Activated T-cell treated with anti-CD3 and anti-CD28 coated beads, Interleukin-2, amount 50 U/mL, for 72 hours (primary cell): Measurements from ENCODE around the gene KIF5B. TPM values are rescaled to one million over a fixed set of nuclear protein-coding genes. Genes with fewer than 3 reads are reported as not detected.
"Not testable (repeated sequence)": the region's sequence is repeated elsewhere in the genome, so short reads cannot be mapped to it uniquely, and the experiment has no call there.

ENCODE experiments used
- ATAC-seq, 2 donors: fragments of 150-1000 bp; cut with Tn5 transposase; replicated peaks in 1 of 2; 2 replicates each; pipeline ENCODE4 v1.10.0; 2021; ENCODE audit warnings: moderate library complexity in 2 of 2, mild to moderate bottlenecking in 1 of 2
- DNase-seq, 2 donors: peaks; one replicate each; pipeline ENCODE4 v3.0.0; 2021 to 2022; ENCODE audit warnings: mixed read lengths in 1 of 2
- H3K27ac Mint-ChIP-seq: one replicate; pipeline ENCODE4 v1.8.0; 2022; ENCODE audit warnings: mild to moderate bottlenecking, moderate library complexity, mixed read lengths
- H3K27me3 Mint-ChIP-seq: one replicate; pipeline ENCODE4 v1.8.0; 2022; ENCODE audit warnings: low read depth, mixed read lengths
- H3K36me3 Mint-ChIP-seq, 2 donors: one replicate each; pipeline ENCODE4 v1.8.0; 2022; ENCODE audit warnings: mixed read lengths in 2 of 2, mild to moderate bottlenecking in 1 of 2; ENCODE audit not compliant: insufficient read depth in 2 of 2
- H3K4me1 Mint-ChIP-seq: one replicate; pipeline ENCODE4 v1.8.0; 2022; ENCODE audit warnings: low read depth, mixed read lengths
- H3K4me3 Mint-ChIP-seq, 2 donors: one replicate each; pipeline ENCODE4 v1.8.0; 2022; ENCODE audit warnings: mild to moderate bottlenecking in 2 of 2, mixed read lengths in 2 of 2, moderate library complexity in 2 of 2
- H3K9me3 Mint-ChIP-seq, 2 donors: one replicate each; pipeline ENCODE4 v1.8.0; 2022; ENCODE audit warnings: mixed read lengths in 2 of 2
- total RNA-seq, 2 donors: library from RNA; stranded (reverse); gene quantifications; one replicate each; pipeline ENCODE4 v1.2.3, GENCODE V29; 2022

The KIF5B gene
- total RNA-seq, 2 donors from 2014 or later: 68.7 to 74.4 TPM

DNA sequence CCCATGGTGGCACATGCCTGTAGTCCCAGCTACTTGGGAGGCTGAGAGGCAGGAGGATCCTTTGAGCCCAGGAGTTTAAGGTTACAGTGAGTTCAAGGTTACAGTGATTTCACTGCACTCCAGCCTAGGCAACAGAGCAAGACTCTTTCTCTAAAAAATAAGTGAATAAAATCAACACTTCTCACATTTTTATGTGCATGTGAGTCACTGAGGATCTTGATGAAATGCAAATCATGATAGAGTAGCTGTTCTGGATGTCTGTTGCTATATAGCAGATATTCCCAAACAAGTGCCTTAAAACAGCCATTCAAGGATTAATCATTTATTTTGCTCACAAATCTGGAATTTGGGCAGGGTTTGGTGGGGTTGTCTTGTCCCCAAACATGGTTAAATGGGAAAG lies 65.3 kb downstream of the KIF5B start:
- H3K36me3 Mint-ChIP-seq: no peaks in the 10 kb centered on the region
- H3K9me3 Mint-ChIP-seq: no peaks in the 10 kb centered on the region
- H3K4me3 Mint-ChIP-seq: no peak overlapping the region
- no peaks in the 10 kb centered on the region for H3K4me1 Mint-ChIP-seq
- H3K27me3 Mint-ChIP-seq: no peaks in the 10 kb centered on the region
- DNase-seq: no peak
- no peak for ATAC-seq
- no peak overlapping the region for H3K27ac Mint-ChIP-seq

DNA sequence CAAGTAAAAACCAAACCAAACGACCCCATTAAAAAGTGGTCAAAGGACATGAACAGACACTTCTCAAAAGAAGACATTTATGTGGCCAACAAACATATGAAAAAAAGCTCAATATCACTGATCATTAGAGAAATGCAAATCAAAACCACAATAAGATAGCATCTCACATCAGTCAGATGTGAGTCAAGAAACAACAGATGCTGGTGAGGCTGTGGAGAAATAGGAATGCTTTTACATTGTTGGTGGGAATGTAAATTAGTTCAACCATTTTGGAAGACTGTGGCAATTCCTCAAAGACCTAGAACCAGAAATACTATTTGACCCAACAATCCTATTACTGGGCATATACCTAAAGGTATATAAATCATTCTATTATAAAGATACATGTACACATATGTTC lies 68.4 kb downstream of the KIF5B start:
- H3K27ac Mint-ChIP-seq, ATAC-seq, H3K9me3 Mint-ChIP-seq, H3K4me3 Mint-ChIP-seq, H3K36me3 Mint-ChIP-seq, DNase-seq, H3K4me1 Mint-ChIP-seq, H3K27me3 Mint-ChIP-seq: not testable (repeated sequence)

DNA sequence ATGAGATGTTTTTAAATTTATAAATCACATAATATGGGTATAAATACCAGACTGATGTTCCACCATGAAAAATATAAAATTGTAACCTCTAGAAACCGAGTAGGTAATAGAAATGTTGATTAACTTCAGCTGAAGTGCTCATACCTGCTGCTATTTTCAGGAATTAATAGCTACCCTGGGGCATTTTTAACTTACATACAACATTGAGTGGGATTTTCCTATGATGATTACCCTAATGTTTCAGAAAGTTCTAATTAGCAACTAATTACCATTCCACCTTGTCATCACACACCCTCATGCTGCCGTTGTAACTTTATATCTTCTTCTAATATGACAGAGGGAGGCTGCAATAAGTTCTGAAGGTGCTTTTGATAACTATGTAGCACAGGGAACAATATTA lies 74.1 kb downstream of the KIF5B start:
- H3K4me1 Mint-ChIP-seq: peaks cover 10% of the 10 kb centered on the region
- H3K9me3 Mint-ChIP-seq: peaks cover 0 to 2% of the 10 kb centered on the region in 2 donors
- ATAC-seq: no peak
- no peak for DNase-seq
- no peak overlapping the region for H3K4me3 Mint-ChIP-seq
- H3K27me3 Mint-ChIP-seq: no peaks in the 10 kb centered on the region
- H3K27ac Mint-ChIP-seq: no peak overlapping the region
- H3K36me3 Mint-ChIP-seq: peaks cover 0 to 2% of the 10 kb centered on the region in 2 donors

DNA sequence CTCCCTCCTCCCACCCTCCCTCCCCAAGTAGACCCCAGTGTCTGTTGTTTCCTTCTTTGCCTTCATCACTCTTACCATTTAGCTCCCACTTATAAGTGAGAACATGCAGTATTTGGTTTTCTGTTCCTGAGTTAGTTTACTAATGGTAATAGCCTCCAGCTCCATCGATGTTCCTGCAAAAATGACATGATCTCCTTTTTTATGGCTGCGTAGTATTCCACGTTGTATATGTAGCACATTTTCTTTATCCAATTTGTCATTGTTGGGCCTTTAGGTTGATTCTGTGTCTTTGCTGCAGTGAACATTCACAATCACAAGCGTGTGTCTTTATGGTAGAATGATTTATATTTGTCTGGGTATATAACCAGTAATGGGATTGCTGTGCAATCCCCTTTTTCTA lies 75.8 kb downstream of the KIF5B start:
- Mint-ChIP-seq H3K9me3 (peaks cover 0 to 2% of the 10 kb centered on the region in 2 donors), H3K27ac (no peak overlapping the region), H3K27me3 (no peaks in the 10 kb centered on the region), H3K4me3 (no peak overlapping the region), H3K36me3 (peaks cover 0 to 2% of the 10 kb centered on the region in 2 donors), H3K4me1 (peaks cover 16% of the 10 kb centered on the region)
- no peak for DNase-seq
- no peak for ATAC-seq

DNA sequence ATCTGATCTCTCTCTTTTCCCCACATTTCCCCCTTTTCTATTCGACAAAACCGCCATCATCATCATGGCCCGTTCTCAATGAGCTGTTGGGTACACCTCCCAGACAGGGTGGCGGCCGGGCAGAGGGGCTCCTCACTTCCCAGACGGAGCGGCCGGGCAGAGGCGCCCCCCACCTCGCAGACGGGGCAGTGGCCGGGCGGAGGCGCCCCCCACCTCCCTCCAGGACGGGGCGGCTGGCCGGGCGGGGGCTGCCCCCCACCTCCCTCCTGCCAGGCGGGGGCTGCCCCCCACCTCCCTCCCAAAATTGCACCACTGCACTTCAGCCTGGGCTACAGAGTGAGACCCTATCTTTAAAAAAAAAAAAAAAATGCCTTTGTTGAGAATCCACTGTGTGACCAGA lies 77.2 kb downstream of the KIF5B start:
- H3K27ac Mint-ChIP-seq, H3K27me3 Mint-ChIP-seq, H3K4me3 Mint-ChIP-seq, ATAC-seq, H3K36me3 Mint-ChIP-seq, DNase-seq, H3K9me3 Mint-ChIP-seq: not testable (repeated sequence)
- peaks cover 24% of the 10 kb centered on the region for H3K4me1 Mint-ChIP-seq

DNA sequence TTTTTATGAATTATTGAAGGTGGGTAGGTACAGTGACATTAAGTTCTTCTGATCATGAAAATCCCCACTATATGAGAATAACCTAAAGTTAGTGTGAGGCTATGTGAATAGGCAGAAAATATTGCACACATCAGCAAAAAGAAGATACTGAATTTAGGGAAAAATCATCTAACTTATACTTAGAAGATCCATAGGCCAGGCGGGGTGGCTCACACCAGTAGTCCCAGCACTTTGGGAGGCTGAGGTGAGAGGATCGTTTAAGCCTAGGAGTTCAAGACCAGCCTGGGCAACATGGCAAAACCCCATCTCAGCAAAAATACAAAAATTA lies 78.1 kb downstream of the KIF5B start:
- Mint-ChIP-seq H3K36me3 (peaks cover 0 to 2% of the 10 kb centered on the region in 2 donors), H3K4me1 (peaks cover 24% of the 10 kb centered on the region), H3K4me3 (no peak overlapping the region), H3K9me3 (peaks cover 0 to 2% of the 10 kb centered on the region in 2 donors), H3K27ac (no peak overlapping the region), H3K27me3 (no peaks in the 10 kb centered on the region)
- ATAC-seq: no peak
- no peak for DNase-seq

DNA sequence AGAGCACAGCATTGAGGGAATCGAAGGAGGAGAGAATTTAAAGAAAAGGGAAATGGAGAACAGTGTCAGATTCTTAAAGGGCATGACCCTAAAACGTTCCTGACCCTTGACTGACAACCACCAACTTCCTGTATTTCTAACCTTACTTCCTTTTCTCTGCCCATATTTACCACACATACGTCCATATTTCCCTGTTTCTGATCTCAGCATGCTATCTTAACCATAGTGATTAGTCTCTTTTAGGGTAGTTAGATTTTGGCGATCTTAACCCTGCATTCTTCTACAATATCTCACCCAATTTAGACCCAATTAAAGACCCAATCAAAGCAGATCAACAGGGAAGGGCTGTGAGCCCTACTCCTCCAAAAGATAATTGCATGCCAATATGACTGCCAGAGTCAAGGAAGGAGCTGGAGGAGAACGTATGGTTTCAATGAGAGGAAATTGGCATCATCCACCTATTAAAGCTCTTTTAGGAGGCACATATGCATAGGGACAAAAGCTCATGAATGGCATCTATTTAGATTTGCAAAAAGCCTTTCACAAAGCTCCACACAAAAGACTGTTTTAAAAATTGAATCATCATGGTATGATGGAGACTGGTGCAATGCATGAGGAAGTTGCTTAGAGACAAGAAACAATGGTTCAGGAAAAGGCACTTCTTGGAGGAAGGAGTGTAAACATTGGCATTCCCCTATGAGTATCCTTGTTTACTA lies 78.6 kb downstream of the KIF5B start:
- Mint-ChIP-seq H3K9me3 (peaks cover 0 to 2% of the 10 kb centered on the region in 2 donors), H3K36me3 (peaks cover 0 to 2% of the 10 kb centered on the region in 2 donors), H3K4me1 (peaks cover 24% of the 10 kb centered on the region), H3K27me3 (no peaks in the 10 kb centered on the region), H3K4me3 (peak overlapping the region; percentile 15 to 51), H3K27ac (peak overlapping the region; percentile 43)
- DNase-seq (no peak), ATAC-seq (no peak)

DNA sequence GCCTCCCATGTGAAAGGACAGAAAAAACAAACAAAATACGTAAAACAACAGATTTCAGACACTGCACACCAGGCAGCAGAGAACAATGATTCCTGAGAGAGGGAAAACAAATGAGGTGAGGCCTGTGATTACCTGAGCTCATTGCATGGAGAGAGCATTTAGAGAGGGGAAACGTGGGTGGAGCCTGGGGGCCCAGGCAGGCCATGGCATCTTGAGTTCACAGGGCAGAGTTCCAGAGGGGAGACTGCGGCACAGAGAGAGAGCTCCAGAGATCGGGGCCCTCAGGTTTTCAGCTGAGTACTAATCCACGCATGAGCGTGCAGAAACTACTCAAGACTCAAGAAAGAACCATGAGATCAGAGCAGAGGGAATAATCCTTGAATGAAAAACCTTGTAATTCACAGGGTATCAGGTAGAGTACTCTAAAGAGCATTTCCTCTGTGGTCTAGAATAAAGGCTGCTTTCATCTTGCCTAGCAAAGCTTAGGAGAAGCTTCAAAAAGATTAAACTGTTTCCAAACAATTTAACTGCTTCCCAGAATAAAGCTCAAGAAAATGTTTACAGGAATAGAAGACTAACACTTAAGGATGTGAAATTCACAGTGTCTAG lies 81.0 kb downstream of the KIF5B start:
- H3K9me3 Mint-ChIP-seq: no peaks in the 10 kb centered on the region
- peaks cover 24% of the 10 kb centered on the region for H3K4me1 Mint-ChIP-seq
- no peaks in the 10 kb centered on the region for H3K27me3 Mint-ChIP-seq
- no peak overlapping the region for H3K4me3 Mint-ChIP-seq
- DNase-seq (no peak), ATAC-seq (no peak)
- H3K36me3 Mint-ChIP-seq: no peaks in the 10 kb centered on the region
- H3K27ac Mint-ChIP-seq: no peak overlapping the region

DNA sequence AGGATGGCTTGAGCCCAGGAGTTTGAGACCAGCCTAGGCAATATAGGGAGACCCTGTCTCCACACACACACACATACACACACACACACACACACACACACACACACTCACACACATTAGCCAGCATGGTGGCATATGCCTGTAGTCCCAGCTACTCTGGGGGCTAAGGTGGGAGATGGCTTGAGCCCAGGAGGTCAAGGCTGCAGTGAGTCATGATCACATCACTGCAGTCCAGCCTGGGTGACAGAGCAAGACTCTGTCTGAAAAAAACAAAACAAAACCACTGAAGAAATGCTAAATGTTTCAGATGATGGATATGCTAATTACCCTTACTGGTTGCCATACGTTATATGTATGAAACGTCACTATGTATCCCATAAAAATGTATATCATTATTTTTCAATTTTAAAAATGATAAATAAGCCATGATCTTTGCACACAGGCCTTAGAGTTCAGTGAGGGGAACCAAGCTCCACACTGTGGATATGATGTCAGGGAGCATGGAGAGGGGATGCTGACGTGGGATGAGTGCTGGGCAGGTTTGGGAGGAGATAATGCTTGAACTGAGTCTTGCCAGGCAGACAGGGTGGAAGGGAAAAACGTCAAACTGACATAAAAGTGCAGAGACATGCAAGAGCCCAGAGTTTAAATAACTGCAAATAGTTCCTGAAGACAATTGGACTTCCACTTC lies 81.6 kb downstream of the KIF5B start:
- H3K27me3 Mint-ChIP-seq: no peaks in the 10 kb centered on the region
- no peak overlapping the region for H3K27ac Mint-ChIP-seq
- no peak overlapping the region for H3K4me3 Mint-ChIP-seq
- ATAC-seq (no peak), DNase-seq (no peak)
- no peaks in the 10 kb centered on the region for H3K36me3 Mint-ChIP-seq
- H3K9me3 Mint-ChIP-seq: no peaks in the 10 kb centered on the region
- peaks cover 24% of the 10 kb centered on the region for H3K4me1 Mint-ChIP-seq

DNA sequence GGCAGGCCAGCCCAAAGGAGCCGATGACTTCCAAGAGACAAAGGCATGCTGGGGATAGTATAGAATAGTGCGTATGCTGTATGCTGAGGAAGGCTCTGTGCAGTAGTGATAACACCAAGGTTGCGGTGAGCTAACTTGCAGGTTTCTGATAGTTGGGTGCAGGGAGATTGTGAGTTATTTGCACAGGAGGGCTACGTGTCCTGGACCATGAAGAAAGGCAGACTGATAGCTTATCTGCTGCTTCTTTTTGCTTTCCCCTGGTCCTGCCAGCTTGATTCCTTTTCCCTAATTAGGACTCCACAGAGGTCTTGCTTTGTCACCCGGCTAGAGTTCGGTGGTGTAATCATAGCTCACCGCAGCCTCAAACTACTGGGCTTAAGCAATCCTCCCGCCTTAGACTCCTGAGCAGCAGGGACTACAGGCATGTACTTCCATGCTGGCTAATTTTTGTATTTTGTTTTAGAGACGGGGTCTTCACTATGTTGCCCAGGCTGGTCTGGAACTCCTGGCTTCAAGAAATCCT lies 83.6 kb downstream of the KIF5B start:
- H3K4me1 Mint-ChIP-seq: peaks cover 19% of the 10 kb centered on the region
- ATAC-seq: no peak
- H3K27me3 Mint-ChIP-seq: no peaks in the 10 kb centered on the region

DNA sequence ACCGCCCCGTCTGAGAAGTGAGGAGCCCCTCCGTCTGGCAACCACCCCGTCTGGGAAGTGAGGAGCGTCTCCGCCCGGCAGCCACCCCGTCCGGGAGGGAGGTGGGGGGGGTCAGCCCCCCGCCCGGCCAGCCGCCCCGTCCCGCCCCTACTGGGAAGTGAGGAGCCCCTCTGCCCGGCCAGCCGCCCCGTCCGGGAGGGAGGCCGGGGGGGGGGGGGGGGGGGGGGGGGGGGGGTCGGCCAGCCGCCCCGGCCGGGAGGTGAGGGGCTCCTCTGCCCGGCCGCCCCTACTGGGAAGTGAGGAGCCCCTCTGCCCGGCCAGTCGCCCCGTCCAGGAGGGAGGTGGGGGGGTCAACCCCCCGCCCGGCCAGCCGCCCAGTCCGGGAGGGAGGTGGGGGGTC lies 86.4 kb downstream of the KIF5B start:
- H3K36me3 Mint-ChIP-seq, ATAC-seq, H3K4me1 Mint-ChIP-seq, H3K9me3 Mint-ChIP-seq, H3K4me3 Mint-ChIP-seq, H3K27me3 Mint-ChIP-seq, DNase-seq, H3K27ac Mint-ChIP-seq: not testable (repeated sequence)

More for the DNA sequence above, 83.6 kb downstream of the KIF5B start:
- no peak for DNase-seq
- no peak overlapping the region for H3K4me3 Mint-ChIP-seq
- no peaks in the 10 kb centered on the region for H3K36me3 Mint-ChIP-seq
- no peak overlapping the region for H3K27ac Mint-ChIP-seq
- no peaks in the 10 kb centered on the region for H3K9me3 Mint-ChIP-seq

DNA sequence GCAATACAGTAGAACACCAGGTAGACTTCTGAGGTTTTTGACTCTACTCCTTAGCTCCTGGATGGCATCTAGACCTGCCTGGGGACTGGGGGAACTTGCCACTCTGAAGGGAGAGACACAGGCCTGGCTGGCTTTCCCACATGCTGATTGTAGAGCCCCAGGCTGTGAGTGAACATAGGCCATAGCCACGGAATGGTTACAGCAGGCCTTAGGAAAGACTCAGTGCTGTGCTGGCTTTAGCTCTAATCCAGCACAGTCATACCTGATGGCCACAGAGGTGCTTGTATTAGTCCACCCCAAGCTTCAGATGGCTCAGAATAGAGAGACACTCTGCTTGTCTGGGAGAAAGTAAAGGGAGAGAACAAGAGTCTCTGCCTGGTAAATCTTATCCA lies 92.6 kb downstream of the KIF5B start:
- H3K27ac Mint-ChIP-seq: no peak overlapping the region
- no peaks in the 10 kb centered on the region for H3K27me3 Mint-ChIP-seq
- H3K9me3 Mint-ChIP-seq: no peaks in the 10 kb centered on the region
- H3K4me1 Mint-ChIP-seq: peaks cover 27% of the 10 kb centered on the region
- H3K36me3 Mint-ChIP-seq: no peaks in the 10 kb centered on the region
- H3K4me3 Mint-ChIP-seq: no peak overlapping the region
- ATAC-seq (no peak), DNase-seq (no peak)

DNA sequence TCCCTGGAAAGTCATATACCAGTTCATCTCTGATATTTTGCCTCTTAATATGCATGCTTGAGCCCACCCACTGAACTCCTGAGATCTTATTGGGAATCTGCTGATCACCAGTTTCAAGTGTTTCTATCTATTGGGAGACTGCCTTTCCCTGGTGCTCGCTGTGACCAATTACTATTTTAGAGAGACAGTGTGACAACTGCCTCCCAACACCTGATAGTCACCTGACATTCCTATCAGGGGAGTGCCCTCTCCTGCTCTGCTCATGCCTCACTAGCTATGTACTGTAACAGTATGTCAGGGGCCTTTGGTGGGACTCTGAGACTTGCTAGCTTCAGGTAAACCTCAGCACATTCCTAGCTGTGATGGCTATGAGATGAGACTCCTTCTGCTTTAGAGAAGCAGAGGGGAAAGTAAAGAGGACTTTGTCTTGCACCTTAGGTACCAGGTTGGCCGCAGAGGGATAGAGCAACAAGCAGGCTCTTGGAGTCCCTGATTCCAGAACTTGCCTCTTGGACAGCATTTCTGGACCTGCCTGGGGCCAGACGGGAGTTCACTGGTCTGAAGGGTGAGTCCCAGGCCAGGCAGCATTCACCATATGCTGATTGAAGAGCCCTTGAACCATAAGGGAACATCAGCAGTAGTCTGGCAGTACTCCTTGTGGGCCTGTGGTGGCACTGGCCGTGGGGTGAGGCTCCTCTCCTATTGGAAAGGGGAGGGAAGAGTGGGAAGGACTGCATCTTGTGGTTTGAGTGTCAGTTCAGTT lies 93.2 kb downstream of the KIF5B start:
- Mint-ChIP-seq H3K36me3 (no peaks in the 10 kb centered on the region), H3K27me3 (no peaks in the 10 kb centered on the region), H3K4me1 (peaks cover 27% of the 10 kb centered on the region), H3K27ac (no peak overlapping the region), H3K9me3 (no peaks in the 10 kb centered on the region), H3K4me3 (no peak overlapping the region)
- no peak for DNase-seq
- ATAC-seq: no peak
